Parathyroid adenoma (tissue), 2 donors: ENCODE measurements around the gene CXorf38.

Source experiments
- H2AFZ ChIP-seq: fragments of 300-600 bp; sonication (generic); one replicate; pipeline ENCODE4 v1.7.0; 2017; ENCODE audit warnings: antibody characterized with exemption, mild to moderate bottlenecking
- H3K27ac ChIP-seq: fragments of 300-600 bp; sonication (generic); one replicate; pipeline ENCODE4 v1.7.0; 2017
- H3K27me3 ChIP-seq: fragments of 300-600 bp; sonication (generic); one replicate; pipeline ENCODE4 v1.7.0; 2017; ENCODE audit warnings: low read length; ENCODE audit not compliant: control insufficient read depth, insufficient read depth
- H3K36me3 ChIP-seq: fragments of 300-600 bp; sonication (generic); one replicate; pipeline ENCODE4 v1.7.0; 2017; ENCODE audit warnings: low read length; ENCODE audit not compliant: control insufficient read depth, insufficient read depth
- H3K4me1 ChIP-seq: fragments of 300-600 bp; sonication (generic); one replicate; pipeline ENCODE4 v1.7.0; 2017; ENCODE audit warnings: control low read depth
- H3K4me2 ChIP-seq: fragments of 300-600 bp; sonication (generic); one replicate; pipeline ENCODE4 v1.7.0; 2017; ENCODE audit warnings: low read length
- H3K4me3 ChIP-seq: fragments of 300-600 bp; sonication (generic); one replicate; pipeline ENCODE4 v1.7.0; 2017; ENCODE audit warnings: low read depth, low read length
- H3K79me2 ChIP-seq: fragments of 300-600 bp; sonication (generic); one replicate; pipeline ENCODE4 v1.7.0; 2017; ENCODE audit warnings: control low read depth
- H3K9ac ChIP-seq: fragments of 300-600 bp; sonication (generic); one replicate; pipeline ENCODE4 v1.7.0; 2017; ENCODE audit warnings: mild to moderate bottlenecking
- H3K9me3 ChIP-seq: fragments of 300-600 bp; sonication (generic); one replicate; pipeline ENCODE4 v1.7.0; 2017; ENCODE audit warnings: low read length; ENCODE audit not compliant: control insufficient read depth
- CTCF ChIP-seq: fragments of 300-600 bp; sonication (generic); IDR thresholded peaks from one replicate; pipeline ENCODE4 v1.7.0; 2017; ENCODE audit warnings: antibody characterized with exemption, mild to moderate bottlenecking
- donor health status: primary hyperparathyroidism.

Gene CXorf38

DNA sequence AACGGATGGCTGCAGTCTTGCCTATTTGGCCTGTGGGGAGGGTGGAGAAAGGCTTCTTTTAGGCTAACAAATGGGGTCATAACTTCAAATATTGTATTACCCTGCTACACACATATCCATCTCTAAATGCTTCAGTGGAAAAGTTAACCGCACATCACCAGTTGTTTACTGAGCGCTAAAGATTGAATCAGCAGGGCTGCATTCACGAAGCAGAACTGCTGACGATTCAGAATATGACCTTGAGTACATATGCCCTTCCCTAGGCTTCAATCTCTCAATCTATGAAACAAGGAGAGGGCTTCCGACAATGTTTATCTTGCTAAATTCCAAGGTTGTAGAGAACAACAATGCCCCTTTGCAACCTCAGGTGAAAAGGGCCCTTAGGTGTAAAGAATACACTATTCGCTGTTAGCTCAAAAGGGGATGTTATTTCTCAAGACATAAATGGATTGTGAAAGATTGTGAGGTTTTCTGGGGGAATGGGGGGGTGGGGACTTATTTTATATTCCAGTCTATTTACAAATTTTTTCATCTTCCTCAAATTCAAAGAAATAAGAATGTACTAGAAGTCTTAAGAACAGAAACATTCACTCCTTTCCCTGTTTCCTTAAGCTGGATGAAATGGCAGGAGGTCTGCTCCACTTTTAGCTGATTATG, 69.2 kb downstream of the CXorf38 start:
- Histone ChIP-seq H3K4me3 (no peak overlapping the region), H3K4me2 (peak overlapping the region; percentile 51), H3K9me3 (no peaks in the 10 kb centered on the region), H3K36me3 (no peaks in the 10 kb centered on the region), H3K9ac (no peak overlapping the region), H3K79me2 (peaks cover 19% of the 10 kb centered on the region), H3K4me1 (peaks cover 29% of the 10 kb centered on the region), H3K27me3 (no peaks in the 10 kb centered on the region), H2AFZ (no peak overlapping the region), H3K27ac (peak overlapping the region; percentile 99)
- no peak for TF ChIP-seq CTCF
